ENCODE data around the gene ESPN.

- no peak for TF ChIP-seq CTCF (conservative IDR thresholded peaks at IDR 0.05; ENCODE audit: low read length)
- no peak for TF ChIP-seq EZH2phosphoT487 (IDR thresholded peaks at IDR 0.05; ENCODE audit: borderline replicate concordance)
These were observed 74.7 kb downstream of the ESPN start for GRCh38 chr1:6499296-6499695.

Measured in Loucy (cell line).